ENCODE results near the gene CBL. TPM values are rescaled to one million over a fixed set of nuclear protein-coding genes. Genes with fewer than 3 reads are reported as not detected.

CBL gene
- total RNA-seq, 1 donor from 2014 or later = 22.5 TPM

GRCh38 chr11:119290894-119291497 is 84.9 kb downstream of the CBL start:
- DNase-seq (ENCODE audit: low read depth) = no peak
- Histone ChIP-seq H3K36me3 (ENCODE audit: control insufficient read depth, insufficient read depth, low read length) (no peaks in the 10 kb centered on the region), H3K27me3 (ENCODE audit: control insufficient read depth, insufficient read depth, low read length) (no peaks in the 10 kb centered on the region), H3K4me3 (ENCODE audit: low read depth, low read length) (no peak overlapping the region)
- no peak for TF ChIP-seq CTCF (IDR thresholded peaks at IDR 0.05; ENCODE audit: insufficient read depth, low read length, poor library complexity, severe bottlenecking)

GRCh38 chr11:119293461-119293860 is 87.3 kb downstream of the CBL start:
- TF ChIP-seq CTCF (IDR thresholded peaks at IDR 0.05; ENCODE audit: insufficient read depth, low read length, poor library complexity, severe bottlenecking) = no peak
- no peaks in the 10 kb centered on the region for H3K36me3 ChIP-seq (ENCODE audit: control insufficient read depth, insufficient read depth, low read length)
- H3K27me3 ChIP-seq (ENCODE audit: control insufficient read depth, insufficient read depth, low read length) = no peaks in the 10 kb centered on the region
- no peak overlapping the region for H3K4me3 ChIP-seq (ENCODE audit: low read depth, low read length)
- DNase-seq (ENCODE audit: low read depth) = no peak

GRCh38 chr11:119295178-119295577 is 89.0 kb downstream of the CBL start:
- Histone ChIP-seq H3K4me3 (ENCODE audit: low read depth, low read length) (no peak overlapping the region), H3K36me3 (ENCODE audit: control insufficient read depth, insufficient read depth, low read length) (peaks cover 1% of the 10 kb centered on the region), H3K27me3 (ENCODE audit: control insufficient read depth, insufficient read depth, low read length) (no peaks in the 10 kb centered on the region)
- no peak for TF ChIP-seq CTCF (IDR thresholded peaks at IDR 0.05; ENCODE audit: insufficient read depth, low read length, poor library complexity, severe bottlenecking)
- no peak for DNase-seq (ENCODE audit: low read depth)

GRCh38 chr11:119297938-119298337 is 91.8 kb downstream of the CBL start:
- Histone ChIP-seq H3K27me3 (ENCODE audit: control insufficient read depth, insufficient read depth, low read length) (no peaks in the 10 kb centered on the region), H3K36me3 (ENCODE audit: control insufficient read depth, insufficient read depth, low read length) (peaks cover 2% of the 10 kb centered on the region), H3K4me3 (ENCODE audit: low read depth, low read length) (no peak overlapping the region)
- TF ChIP-seq CTCF (IDR thresholded peaks at IDR 0.05; ENCODE audit: insufficient read depth, low read length, poor library complexity, severe bottlenecking) = no peak
- DNase-seq (ENCODE audit: low read depth) = no peak

GRCh38 chr11:119298726-119299125 is 92.6 kb downstream of the CBL start:
- DNase-seq (ENCODE audit: low read depth) = no peak
- TF ChIP-seq CTCF (IDR thresholded peaks at IDR 0.05; ENCODE audit: insufficient read depth, low read length, poor library complexity, severe bottlenecking) = no peak
- no peaks in the 10 kb centered on the region for H3K27me3 ChIP-seq (ENCODE audit: control insufficient read depth, insufficient read depth, low read length)
- H3K36me3 ChIP-seq (ENCODE audit: control insufficient read depth, insufficient read depth, low read length) = peaks cover 4% of the 10 kb centered on the region
- H3K4me3 ChIP-seq (ENCODE audit: low read depth, low read length) = no peak overlapping the region

- Histone ChIP-seq H3K4me3 (ENCODE audit: low read depth, low read length) (no peak overlapping the region), H3K36me3 (ENCODE audit: control insufficient read depth, insufficient read depth, low read length) (peaks cover 4% of the 10 kb centered on the region), H3K27me3 (ENCODE audit: control insufficient read depth, insufficient read depth, low read length) (no peaks in the 10 kb centered on the region)
- DNase-seq (ENCODE audit: low read depth) = no peak
- no peak for TF ChIP-seq CTCF (IDR thresholded peaks at IDR 0.05; ENCODE audit: insufficient read depth, low read length, poor library complexity, severe bottlenecking)
Measured at GRCh38 chr11:119299416-119299815, 93.3 kb downstream of the CBL start.
